HG03108 (cell line): ENCODE results near the gene SLC38A6.

Experiments used
- ATAC-seq: cut with Tn5 transposase; IDR thresholded peaks from one replicate; pipeline ENCODE4 v1.9.1; 2021; ENCODE audit warnings: moderate library complexity; ENCODE audit not compliant: unreplicated experiment

SLC38A6 gene

GRCh38 chr14:60980811-60981632 is at the start of gene SLC38A6, which contains the start of gene TRMT5:
Gene SLC38A6, plus strand, starts transcription at chr14:60981245. Its CDS starts 33 bp downstream, at chr14:60981278.
Gene TRMT5, minus strand, starts transcription at chr14:60981079. Its CDS starts 106 bp downstream, at chr14:60980973.
- ATAC-seq: peak; percentile 85

- ATAC-seq: no peak
Measured at GRCh38 chr14:60933920-60934655, 47.0 kb upstream of the SLC38A6 start.

- ATAC-seq: no peak
Measured at GRCh38 chr14:60935319-60935718, 45.7 kb upstream of the SLC38A6 start.

- ATAC-seq: no peak
Measured at GRCh38 chr14:60943637-60944032, 37.4 kb upstream of the SLC38A6 start.

GRCh38 chr14:60944204-60944603 is 36.8 kb upstream of the SLC38A6 start:
- no peak for ATAC-seq

- no peak for ATAC-seq
Measured at GRCh38 chr14:60945984-60946383, 35.1 kb upstream of the SLC38A6 start.

- ATAC-seq: no peak
Measured at GRCh38 chr14:60946773-60947172, 34.3 kb upstream of the SLC38A6 start.

GRCh38 chr14:60951776-60952435 is 29.1 kb upstream of the SLC38A6 start:
- no peak for ATAC-seq

GRCh38 chr14:60956202-60956601 is 24.8 kb upstream of the SLC38A6 start:
- ATAC-seq: no peak

- no peak for ATAC-seq
Measured at GRCh38 chr14:60956632-60957031, 24.4 kb upstream of the SLC38A6 start.

GRCh38 chr14:60958146-60958545 is 22.9 kb upstream of the SLC38A6 start:
- ATAC-seq: no peak

GRCh38 chr14:60963761-60964160 is 17.3 kb upstream of the SLC38A6 start:
- ATAC-seq: no peak

- no peak for ATAC-seq
Measured at GRCh38 chr14:60964904-60965303, 16.1 kb upstream of the SLC38A6 start.

GRCh38 chr14:60965402-60965801 is 15.6 kb upstream of the SLC38A6 start:
- no peak for ATAC-seq

GRCh38 chr14:60968099-60968498 is 12.9 kb upstream of the SLC38A6 start:
- ATAC-seq: no peak

- no peak for ATAC-seq
Measured at GRCh38 chr14:60968671-60969070, 12.4 kb upstream of the SLC38A6 start.

- no peak for ATAC-seq
Measured at GRCh38 chr14:60970146-60970545, 10.9 kb upstream of the SLC38A6 start.

GRCh38 chr14:60971271-60971670 is 9.8 kb upstream of the SLC38A6 start:
- ATAC-seq: no peak

GRCh38 chr14:60972295-60972694 is 8.8 kb upstream of the SLC38A6 start:
- ATAC-seq: no peak

- ATAC-seq: no peak
Measured at GRCh38 chr14:60973070-60973469, 8.0 kb upstream of the SLC38A6 start.

GRCh38 chr14:60974090-60974651 is 6.9 kb upstream of the SLC38A6 start:
- no peak for ATAC-seq
